Lung (tissue), 12 donors: ENCODE results near the gene ESPNL. TPM values are rescaled to one million over a fixed set of nuclear protein-coding genes. Genes with fewer than 3 reads are reported as not detected.

Source experiments
- ATAC-seq: fragments of 200-7000 bp; cut with Tn5 transposase; one replicate; pipeline ENCODE4 v1.9.1; 2020; ENCODE audit warnings: moderate number of reproducible peaks; ENCODE audit not compliant: insufficient read depth, low FRiP score
- DNase-seq, 3 donors: peaks; one replicate each; pipeline ENCODE4 v3.0.0-alpha.2; 2013 to 2017
- H3K27ac ChIP-seq, 2 donors: one replicate each; pipeline ENCODE4 v1.5.1; 2013; ENCODE audit warnings: mild to moderate bottlenecking in 2 of 2, moderate library complexity in 2 of 2, control low read depth in 1 of 2, inconsistent platforms in 1 of 2, low read depth in 1 of 2, low read length in 1 of 2
- H3K27me3 ChIP-seq, 3 donors: one replicate each; pipeline ENCODE4 v1.5.1; 2013; ENCODE audit warnings: low read length in 2 of 3; ENCODE audit not compliant: control insufficient read depth in 3 of 3, insufficient read depth in 3 of 3
- H3K36me3 ChIP-seq, 4 donors: one replicate each; pipeline ENCODE4 v1.5.1; 2013; ENCODE audit warnings: low read length in 4 of 4, mild to moderate bottlenecking in 1 of 4, moderate library complexity in 1 of 4; ENCODE audit not compliant: control insufficient read depth in 4 of 4, insufficient read depth in 4 of 4
- H3K4me1 ChIP-seq, 5 donors: one replicate each; pipeline ENCODE4 v1.5.1; 2013; ENCODE audit warnings: low read length in 5 of 5, mild to moderate bottlenecking in 2 of 5, moderate library complexity in 1 of 5; ENCODE audit not compliant: control insufficient read depth in 5 of 5, insufficient read depth in 5 of 5
- H3K4me3 ChIP-seq: one replicate; pipeline ENCODE4 v1.5.1; 2013; ENCODE audit warnings: mild to moderate bottlenecking, control low read depth, moderate library complexity
- H3K9ac ChIP-seq, 2 donors: one replicate each; pipeline ENCODE4 v1.5.1; 2013; ENCODE audit warnings: low read length in 2 of 2, control low read depth in 1 of 2; ENCODE audit not compliant: insufficient read depth in 1 of 2
- H3K9me3 ChIP-seq, 4 donors: one replicate each; pipeline ENCODE4 v1.5.1; 2013; ENCODE audit warnings: low read length in 3 of 4, mild to moderate bottlenecking in 1 of 4, moderate library complexity in 1 of 4; ENCODE audit not compliant: control insufficient read depth in 4 of 4, insufficient read depth in 3 of 4
- CTCF ChIP-seq: IDR thresholded peaks from 2 replicates; pipeline ENCODE4 v1.5.1; 2012; ENCODE audit warnings: mild to moderate bottlenecking; ENCODE audit errors: control extremely low read depth, extremely low read depth
- WGBS, 2 donors: extraction: QIAGEN DNeasy Blood & Tissue Kit; methylation state at CpG; one replicate each; pipeline ENCODE4 v1.1.7; 2013; 5-methylcytosine and 5-hydroxymethylcytosine counted together
- polyA plus RNA-seq, 2 donors: library from polyadenylated mRNA; stranded (reverse); fragments of 200-250 nt; gene quantifications; one replicate each; pipeline ENCODE4 v1.2.1, GENCODE V29; 2013
- total RNA-seq, 2 donors: library from RNA; depleted of rRNA in 1 of 2; stranded (reverse); fragments of >200 nt in 1 of 2; gene quantifications; one replicate each; pipeline ENCODE4 v1.2.1, GENCODE V29; 2014 to 2021
- donor health status: control.
- donor health status: control.
- donor health status: Bipolar disorder and iron deficiency.
- donor health status: healthy.
- donor health status: DM: yes; HTN: yes; CAD: no.

The ESPNL gene
- total and polyA plus RNA-seq, 4 donors, result 0.07 to 3.0 (median 1.2) TPM

GRCh38 chr2:238155051-238155760 lies 55.1 kb downstream of the ESPNL start:
- ATAC-seq (no peak), DNase-seq (peak; percentile 50 to 77 (median 53))
- H3K27me3 ChIP-seq, result peaks cover 0 to 9% (median 6%) of the 10 kb centered on the region in 3 donors
- WGBS, 2 donors, result 81 to 85% methylated on average over 19 of the region's 19 CpGs
- no peak overlapping the region for H3K27ac ChIP-seq
- H3K4me1 ChIP-seq, result peaks cover 0 to 12% (median 0%) of the 10 kb centered on the region in 5 donors
- H3K36me3 ChIP-seq, result no peaks in the 10 kb centered on the region
- H3K9ac ChIP-seq, result no peak overlapping the region
- H3K4me3 ChIP-seq, result no peak overlapping the region
- H3K9me3 ChIP-seq, result no peaks in the 10 kb centered on the region
- no peak for TF ChIP-seq CTCF

- TF ChIP-seq CTCF, result no peak
- 83 to 87% methylated on average over 18 of the region's 18 CpGs for WGBS, 2 donors
These were observed 55.9 kb downstream of the ESPNL start for GRCh38 chr2:238155761-238156694.

GRCh38 chr2:238157506-238158017 lies 57.4 kb downstream of the ESPNL start:
- H3K9ac ChIP-seq, result no peak overlapping the region

More at GRCh38 chr2:238155761-238156694, 55.9 kb downstream of the ESPNL start:
- Histone ChIP-seq H3K9me3 (no peaks in the 10 kb centered on the region), H3K36me3 (no peaks in the 10 kb centered on the region), H3K4me3 (no peak overlapping the region), H3K27me3 (peaks cover 0 to 9% (median 9%) of the 10 kb centered on the region in 3 donors), H3K27ac (no peak overlapping the region), H3K4me1 (peaks cover 0 to 12% (median 0%) of the 10 kb centered on the region in 5 donors), H3K9ac (no peak overlapping the region)
- ATAC-seq (no peak), DNase-seq (no peak)

More at GRCh38 chr2:238157506-238158017, 57.4 kb downstream of the ESPNL start:
- DNase-seq (no peak), ATAC-seq (no peak)
- Histone ChIP-seq H3K36me3 (no peaks in the 10 kb centered on the region), H3K27me3 (peaks cover 0 to 11% (median 9%) of the 10 kb centered on the region in 3 donors), H3K4me3 (no peak overlapping the region), H3K27ac (no peak overlapping the region), H3K9me3 (no peaks in the 10 kb centered on the region), H3K4me1 (peaks cover 0 to 17% (median 4%) of the 10 kb centered on the region in 5 donors)
- TF ChIP-seq CTCF, result no peak
- 74 to 79% methylated on average over 14 of the region's 14 CpGs for WGBS, 2 donors
